Stromal cell of bone marrow (primary cell): ENCODE measurements around the gene SSU72.
"Not testable (repeated sequence)": the region's sequence is repeated elsewhere in the genome, so short reads cannot be mapped to it uniquely, and the experiment has no call there.

Experiments
- DNase-seq: peaks from one replicate; pipeline ENCODE4 v3.0.0-alpha.2; 2012; ENCODE audit warnings: low read depth

Gene SSU72

GRCh38 chr1:1595341-1595740 is 20.7 kb upstream of the SSU72 start:
- not testable (repeated sequence) for DNase-seq

- DNase-seq, result no peak
Observed at GRCh38 chr1:1594602-1595260, 20.1 kb upstream of the SSU72 start.

- DNase-seq, result no peak
Observed at GRCh38 chr1:1593834-1594601, 19.4 kb upstream of the SSU72 start.

DNA sequence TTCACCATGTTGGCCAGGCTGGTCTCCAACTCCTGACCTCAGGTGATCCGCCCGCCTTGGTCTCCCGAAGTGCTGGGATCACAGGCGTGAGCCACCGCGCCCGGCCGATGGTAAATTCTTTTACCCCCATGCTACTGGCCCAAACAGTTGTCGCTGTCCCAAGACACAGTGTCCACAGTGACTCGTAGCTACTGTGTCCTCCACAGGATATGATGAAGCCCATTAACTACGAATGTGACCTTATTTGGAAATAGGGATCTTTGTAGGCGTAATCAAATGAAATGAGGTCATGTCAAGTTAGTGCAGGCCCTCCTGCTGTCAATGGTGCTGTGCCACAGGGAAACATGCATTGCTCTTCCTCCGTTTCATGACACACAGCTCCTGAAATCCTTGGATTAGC is 16.8 kb upstream of the SSU72 start:
- no peak for DNase-seq

DNA sequence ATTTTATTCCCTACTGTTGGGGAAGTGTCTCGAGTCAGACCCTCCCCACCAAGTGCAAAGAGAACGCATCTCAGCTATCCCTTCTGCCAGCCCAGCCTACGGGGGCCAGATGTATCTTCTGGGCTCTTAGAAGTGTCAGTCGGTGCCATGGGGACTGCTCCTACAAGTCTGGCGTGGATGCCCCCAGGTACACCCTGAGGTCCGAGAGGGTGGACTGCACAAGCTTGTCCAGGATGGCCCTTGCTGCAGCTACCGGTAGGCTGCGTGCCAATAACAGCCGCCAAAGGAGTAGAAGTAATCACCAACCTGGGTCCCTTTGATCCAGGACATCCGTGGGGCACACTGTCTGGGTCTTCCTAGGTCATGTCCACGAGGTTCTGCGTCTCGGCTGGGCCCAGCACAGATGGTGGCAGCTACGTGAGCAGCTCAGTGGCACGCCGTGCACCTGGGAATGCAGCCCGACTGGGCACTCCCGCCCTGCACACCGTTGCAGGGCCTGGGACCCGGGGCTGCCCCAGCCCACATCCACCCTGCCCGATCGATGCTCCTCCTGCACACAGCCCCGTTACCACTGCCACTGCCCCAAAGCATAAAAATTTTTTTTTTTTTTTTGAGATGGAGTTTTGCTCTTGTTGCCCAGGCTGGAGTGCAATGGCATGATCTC is 8.8 kb upstream of the SSU72 start:
- no peak for DNase-seq

GRCh38 chr1:1582585-1583346 is 8.1 kb upstream of the SSU72 start:
- DNase-seq, result no peak

GRCh38 chr1:1578371-1578940 is 3.8 kb upstream of the SSU72 start:
- no peak for DNase-seq

GRCh38 chr1:1577367-1578011 is 2.8 kb upstream of the SSU72 start:
- DNase-seq, result no peak

- DNase-seq, result peak; percentile 38
Observed at GRCh38 chr1:1573843-1574720, 581 bp downstream of the SSU72 start.

DNA sequence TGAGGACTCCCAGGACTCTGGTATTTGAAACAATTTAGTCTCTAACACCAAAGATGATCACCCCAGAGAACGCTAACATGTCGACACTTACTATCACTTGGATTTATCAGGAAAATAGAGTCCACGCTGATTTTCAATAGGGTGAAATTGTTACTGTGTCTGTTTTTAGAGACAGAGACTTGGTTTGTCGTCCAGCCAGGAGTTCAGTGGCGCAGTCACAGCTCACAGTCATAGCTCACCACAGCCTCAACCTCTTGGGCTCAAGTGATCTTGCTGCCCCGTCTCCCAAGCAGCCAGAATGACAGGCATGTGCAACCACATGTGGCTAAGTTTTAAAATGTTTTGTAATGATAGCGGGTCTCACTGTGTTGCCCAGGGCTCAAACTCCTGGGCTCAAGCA is 5.3 kb downstream of the SSU72 start:
- no peak for DNase-seq

DNA sequence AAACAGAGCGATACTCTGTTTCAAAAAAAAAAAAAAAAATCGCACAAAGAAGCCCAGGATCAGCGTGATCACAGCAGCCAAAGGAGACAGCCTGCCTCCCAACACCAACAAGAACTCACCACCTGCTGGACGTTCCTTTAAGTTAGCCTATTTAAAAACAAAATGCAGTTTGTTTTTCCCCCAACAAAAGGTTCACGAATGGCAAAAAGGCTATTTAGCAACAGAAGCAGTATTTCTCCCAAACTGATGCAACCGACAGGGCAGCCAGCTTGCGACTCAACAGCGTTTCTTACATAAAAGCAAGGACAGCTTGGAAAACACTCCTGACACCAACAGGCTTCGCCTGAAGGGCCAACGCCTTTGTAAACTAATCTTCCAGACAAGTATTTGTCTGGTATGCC is 6.8 kb downstream of the SSU72 start:
- DNase-seq, result no peak

DNA sequence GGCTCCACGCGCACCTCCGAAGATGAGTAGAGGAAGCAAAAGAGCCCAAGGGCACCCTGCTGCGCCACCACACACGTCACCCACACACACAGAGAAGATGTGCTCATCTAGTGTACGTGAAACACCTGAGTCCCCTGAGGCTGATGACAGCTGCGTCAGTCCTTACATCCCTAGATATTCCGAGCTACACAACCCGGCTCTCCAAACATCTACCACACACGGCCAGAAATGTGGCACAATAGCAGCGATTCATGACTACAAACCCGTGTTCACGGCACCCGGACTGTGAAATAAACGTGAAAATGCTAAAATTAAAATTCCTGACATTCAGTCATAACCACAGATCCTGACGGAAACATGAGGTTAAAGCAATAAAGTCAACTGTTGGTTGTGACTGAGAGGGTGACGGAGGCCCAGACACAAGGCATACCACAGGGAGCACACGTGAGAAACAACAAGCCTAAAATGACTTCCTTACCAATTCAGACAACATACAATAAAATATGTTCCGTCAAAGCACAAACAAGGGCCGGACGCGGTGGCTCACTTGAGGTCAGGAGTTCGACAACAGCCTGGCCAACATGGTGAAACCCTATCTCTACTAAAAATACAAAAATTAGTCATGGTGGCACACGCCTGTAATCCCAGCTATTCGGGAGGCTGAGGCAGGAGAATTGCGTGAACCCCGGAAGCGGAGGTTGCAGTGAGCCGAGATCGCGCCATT is 7.3 kb downstream of the SSU72 start:
- peak; percentile 29 for DNase-seq

DNA sequence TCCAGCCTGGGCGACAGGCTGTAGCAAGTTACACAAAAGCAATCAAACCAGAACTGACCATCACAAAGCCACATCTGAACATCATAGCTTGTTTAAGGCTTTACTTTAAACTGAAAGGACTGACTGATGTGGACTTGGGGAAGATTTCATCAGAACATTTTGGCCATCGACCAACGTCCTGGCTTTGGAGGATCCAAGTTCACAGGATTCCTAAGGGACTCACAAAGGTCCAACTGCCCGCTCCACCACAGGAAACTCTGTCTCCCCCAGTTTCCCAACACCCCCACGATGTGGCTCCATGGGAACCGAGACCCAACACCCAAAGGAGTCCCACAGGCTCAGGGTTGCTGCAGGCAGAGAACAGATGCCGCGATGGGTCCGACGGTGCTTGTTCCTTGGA is 9.3 kb downstream of the SSU72 start:
- DNase-seq, result no peak

DNA sequence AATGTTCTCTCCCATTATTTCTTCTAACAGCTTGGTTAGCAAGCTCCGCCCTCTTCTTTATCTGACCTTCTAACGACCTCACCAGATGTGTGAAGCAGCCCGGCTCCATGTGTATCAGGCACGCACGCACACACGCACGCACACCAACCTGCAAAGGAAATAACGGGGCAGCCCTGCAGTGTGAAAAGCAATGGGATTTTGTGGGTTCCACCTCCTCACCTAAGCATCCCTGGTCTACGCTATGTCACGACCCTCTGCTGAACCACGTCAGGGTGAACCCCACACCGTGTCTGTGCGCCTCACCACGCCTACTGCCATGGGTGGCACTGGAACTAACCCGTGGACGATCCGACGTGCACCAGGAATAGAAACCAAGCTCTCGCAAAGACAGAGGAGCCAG is 10.4 kb downstream of the SSU72 start:
- no peak for DNase-seq

DNA sequence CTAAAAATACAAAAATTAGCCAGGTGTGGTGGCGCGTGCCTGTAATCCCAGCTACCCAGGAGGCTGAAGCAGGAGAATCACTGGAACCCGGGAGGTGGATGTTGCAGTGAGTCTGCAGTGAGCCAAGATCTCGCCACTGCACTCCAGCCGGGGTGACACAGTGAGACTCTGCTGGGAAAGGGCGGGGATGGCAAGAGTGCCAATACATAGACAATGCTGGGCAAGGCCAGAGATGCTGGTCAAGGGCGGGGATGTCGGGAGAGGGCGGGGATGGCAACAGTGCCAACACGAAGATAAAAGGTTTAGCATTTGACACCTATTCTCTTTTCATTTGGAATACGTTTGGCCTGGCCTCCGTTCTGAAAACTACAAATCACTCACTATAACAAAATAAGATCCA is 11.0 kb downstream of the SSU72 start:
- no peak for DNase-seq

GRCh38 chr1:1562556-1563195 is 12.0 kb downstream of the SSU72 start:
- DNase-seq, result no peak

- no peak for DNase-seq
Observed at GRCh38 chr1:1561801-1562470, 12.7 kb downstream of the SSU72 start.

GRCh38 chr1:1560178-1560577 is 14.5 kb downstream of the SSU72 start:
- DNase-seq, result no peak

DNA sequence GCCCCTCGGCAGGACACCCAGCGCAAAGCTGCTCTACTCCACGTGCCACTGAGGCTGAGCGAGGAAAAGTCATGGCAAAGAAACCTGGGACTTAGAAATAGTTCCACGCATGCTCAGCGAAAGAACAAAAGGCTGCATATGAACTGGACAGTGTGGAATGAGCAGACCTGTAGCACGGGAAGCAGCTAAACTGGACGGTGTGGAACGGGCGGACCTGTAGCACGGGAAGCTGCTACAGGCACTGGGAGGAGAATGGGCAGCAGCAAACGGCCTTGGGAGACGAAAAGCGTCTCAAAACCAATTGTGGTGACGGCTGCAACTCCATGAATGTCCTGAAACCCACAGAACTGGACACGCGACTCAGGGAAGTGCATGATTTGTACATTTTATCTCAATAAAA is 15.6 kb downstream of the SSU72 start:
- DNase-seq, result no peak
